Sigmoid colon (tissue), 7 donors: ENCODE measurements around the gene KRTAP5-10. TPM values are rescaled to one million over a fixed set of nuclear protein-coding genes. Genes with fewer than 3 reads are reported as not detected.
"Not testable (repeated sequence)": the region's sequence is repeated elsewhere in the genome, so short reads cannot be mapped to it uniquely, and the experiment has no call there.

Experiments used
- DNase-seq: peaks from one replicate; pipeline ENCODE4 v3.0.0-alpha.2; 2019
- H3K27ac ChIP-seq, 4 donors: fragments of 200-600 bp; sonication (generic); one replicate each; pipeline ENCODE4 v1.5.1; 2016 to 2019; ENCODE audit warnings: mild to moderate bottlenecking in 1 of 4
- H3K27me3 ChIP-seq, 3 donors: fragments of 200-600 bp; sonication (generic); one replicate each; pipeline ENCODE4 v1.5.1; 2019; ENCODE audit warnings: mild to moderate bottlenecking in 1 of 3
- H3K36me3 ChIP-seq, 4 donors: fragments of 200-600 bp; sonication (generic); one replicate each; pipeline ENCODE4 v1.5.1; 2016 to 2019
- H3K4me1 ChIP-seq, 4 donors: fragments of 200-600 bp; sonication (generic); one replicate each; pipeline ENCODE4 v1.5.1; 2017 to 2019
- H3K4me3 ChIP-seq, 4 donors: fragments of 200-600 bp; sonication (generic); one replicate each; pipeline ENCODE4 v1.5.1; 2017 to 2019; ENCODE audit warnings: mild to moderate bottlenecking in 2 of 4, moderate library complexity in 1 of 4
- H3K9me3 ChIP-seq, 4 donors: fragments of 200-600 bp in 3 of 4; sonication (generic) in 3 of 4; one replicate each; pipeline versions ENCODE4 v1.5.1 to v1.6.1; 2013 to 2019
- EP300 ChIP-seq, 4 donors: sonication (generic); formaldehyde crosslinking; IDR thresholded peaks; one replicate each; pipeline ENCODE4 v1.6.1; 2017; ENCODE audit warnings: antibody characterized with exemption in 4 of 4
- POLR2A ChIP-seq, 2 donors: fragments of 450-650 bp; IDR thresholded peaks; one replicate each; pipeline ENCODE4 v1.6.1; 2016; ENCODE audit warnings: antibody characterized with exemption in 2 of 2, mild to moderate bottlenecking in 2 of 2, moderate library complexity in 2 of 2
- POLR2AphosphoS5 ChIP-seq, 4 donors: sonication (generic); formaldehyde crosslinking; IDR thresholded peaks; one replicate each; pipeline ENCODE4 v1.6.1; 2017; ENCODE audit warnings: antibody characterized with exemption in 4 of 4
- WGBS, 2 donors: extraction: QIAGEN DNeasy Blood & Tissue Kit; methylation state at CpG; one replicate each; pipeline ENCODE4 v1.1.7; 2013; 5-methylcytosine and 5-hydroxymethylcytosine counted together
- intact Hi-C: fragments of 100-400 bp; cut with DNase I; formaldehyde crosslinking; loops from one replicate; pipeline ENCODE4 v1.15.1; 2023
- polyA plus RNA-seq, 3 donors: library from polyadenylated mRNA; stranded (reverse); fragments of 200-250 nt; gene quantifications; one replicate each; pipeline ENCODE4 v1.2.3, GENCODE V29; 2013
- total RNA-seq, 4 donors: library from RNA; depleted of rRNA; stranded (reverse); fragments of >200 nt; gene quantifications; one replicate each; pipeline ENCODE4 v1.1.0, GENCODE V29; 2016
- TF ChIP-seq, protein P1 (sequence below), 4 experiments: fragments of 450-650 bp in 3 of 4; fragments of 200-600 bp in 1 of 4; IDR thresholded peaks; one replicate each; pipeline ENCODE4 v1.5.1; 2016 to 2019; ENCODE audit warnings: antibody characterized with exemption in 4 of 4, mild to moderate bottlenecking in 3 of 4, moderate library complexity in 2 of 4
- donor health status: healthy with polysubstance abuse.
- donor health status: Bipolar disorder and iron deficiency.
- donor health status: healthy.

The KRTAP5-10 gene
- total and polyA plus RNA-seq, 7 donors = 0.17 TPM; not detected in 6

DNA sequence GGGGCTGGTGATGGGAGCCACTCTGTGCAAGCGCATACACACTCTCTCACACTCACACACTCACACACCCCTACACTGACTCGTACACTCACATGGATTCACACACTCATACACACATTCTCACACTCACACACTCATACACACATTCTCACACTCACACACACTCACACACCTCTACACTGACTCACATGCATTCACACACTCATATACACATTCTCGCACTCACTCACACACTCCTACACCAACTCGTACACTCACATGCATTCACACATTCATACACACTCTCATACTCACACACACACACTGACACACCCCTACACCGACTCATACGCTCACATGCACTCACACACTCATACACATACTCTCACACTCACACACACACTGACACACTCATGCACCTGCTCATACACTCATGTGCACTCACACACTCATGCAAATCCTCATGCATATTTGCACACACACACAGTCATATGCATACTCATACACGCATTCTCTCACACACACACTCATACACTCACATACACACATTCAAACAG lies 12.2 kb downstream of the KRTAP5-10 start:
- intact Hi-C loops = no loop called here
- Histone ChIP-seq H3K27me3 (peaks cover 0 to 6% (median 0%) of the 10 kb centered on the region in 3 donors), H3K9me3 (no peaks in the 10 kb centered on the region), H3K36me3 (no peaks in the 10 kb centered on the region), H3K27ac (no peak overlapping the region), H3K4me3 (no peak overlapping the region), H3K4me1 (peaks cover 0 to 8% (median 0%) of the 10 kb centered on the region in 4 donors)
- TF ChIP-seq POLR2AphosphoS5 (IDR thresholded peaks at IDR 0.05) = no peak
- TF ChIP-seq, protein P1, sequence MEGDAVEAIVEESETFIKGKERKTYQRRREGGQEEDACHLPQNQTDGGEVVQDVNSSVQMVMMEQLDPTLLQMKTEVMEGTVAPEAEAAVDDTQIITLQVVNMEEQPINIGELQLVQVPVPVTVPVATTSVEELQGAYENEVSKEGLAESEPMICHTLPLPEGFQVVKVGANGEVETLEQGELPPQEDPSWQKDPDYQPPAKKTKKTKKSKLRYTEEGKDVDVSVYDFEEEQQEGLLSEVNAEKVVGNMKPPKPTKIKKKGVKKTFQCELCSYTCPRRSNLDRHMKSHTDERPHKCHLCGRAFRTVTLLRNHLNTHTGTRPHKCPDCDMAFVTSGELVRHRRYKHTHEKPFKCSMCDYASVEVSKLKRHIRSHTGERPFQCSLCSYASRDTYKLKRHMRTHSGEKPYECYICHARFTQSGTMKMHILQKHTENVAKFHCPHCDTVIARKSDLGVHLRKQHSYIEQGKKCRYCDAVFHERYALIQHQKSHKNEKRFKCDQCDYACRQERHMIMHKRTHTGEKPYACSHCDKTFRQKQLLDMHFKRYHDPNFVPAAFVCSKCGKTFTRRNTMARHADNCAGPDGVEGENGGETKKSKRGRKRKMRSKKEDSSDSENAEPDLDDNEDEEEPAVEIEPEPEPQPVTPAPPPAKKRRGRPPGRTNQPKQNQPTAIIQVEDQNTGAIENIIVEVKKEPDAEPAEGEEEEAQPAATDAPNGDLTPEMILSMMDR (IDR thresholded peaks at IDR 0.05) = no peak
- no peak for TF ChIP-seq POLR2A (IDR thresholded peaks at IDR 0.05)
- TF ChIP-seq EP300 (IDR thresholded peaks at IDR 0.05) = no peak
- WGBS, 2 donors = 90 to 93% methylated on average over 7 of the region's 7 CpGs
- no peak for DNase-seq

DNA sequence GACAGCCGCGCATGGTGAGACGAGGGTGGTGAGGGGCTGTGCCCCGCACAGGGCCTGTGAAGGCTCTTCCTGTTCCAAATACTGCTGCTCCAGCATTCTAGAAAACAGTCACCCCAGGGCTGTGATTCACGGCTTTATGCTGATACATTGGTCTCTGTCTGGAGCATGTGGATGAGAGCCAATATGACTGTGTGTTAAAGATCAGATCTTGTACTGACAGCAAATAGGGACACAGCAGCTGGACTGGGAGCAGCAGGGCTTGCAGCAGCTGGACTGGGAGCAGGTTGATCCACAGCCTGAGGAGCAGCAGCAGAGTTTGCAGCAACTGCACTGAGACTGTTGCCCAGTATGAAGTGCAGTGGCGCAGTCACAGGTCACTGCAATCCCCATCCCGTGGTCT lies 14.2 kb downstream of the KRTAP5-10 start:
- H3K4me3 ChIP-seq, H3K27me3 ChIP-seq, intact Hi-C loops, H3K36me3 ChIP-seq, DNase-seq, H3K9me3 ChIP-seq, H3K27ac ChIP-seq, H3K4me1 ChIP-seq: not testable (repeated sequence)
- WGBS, 2 donors = 64 to 66% methylated on average over 7 of the region's 7 CpGs

DNA sequence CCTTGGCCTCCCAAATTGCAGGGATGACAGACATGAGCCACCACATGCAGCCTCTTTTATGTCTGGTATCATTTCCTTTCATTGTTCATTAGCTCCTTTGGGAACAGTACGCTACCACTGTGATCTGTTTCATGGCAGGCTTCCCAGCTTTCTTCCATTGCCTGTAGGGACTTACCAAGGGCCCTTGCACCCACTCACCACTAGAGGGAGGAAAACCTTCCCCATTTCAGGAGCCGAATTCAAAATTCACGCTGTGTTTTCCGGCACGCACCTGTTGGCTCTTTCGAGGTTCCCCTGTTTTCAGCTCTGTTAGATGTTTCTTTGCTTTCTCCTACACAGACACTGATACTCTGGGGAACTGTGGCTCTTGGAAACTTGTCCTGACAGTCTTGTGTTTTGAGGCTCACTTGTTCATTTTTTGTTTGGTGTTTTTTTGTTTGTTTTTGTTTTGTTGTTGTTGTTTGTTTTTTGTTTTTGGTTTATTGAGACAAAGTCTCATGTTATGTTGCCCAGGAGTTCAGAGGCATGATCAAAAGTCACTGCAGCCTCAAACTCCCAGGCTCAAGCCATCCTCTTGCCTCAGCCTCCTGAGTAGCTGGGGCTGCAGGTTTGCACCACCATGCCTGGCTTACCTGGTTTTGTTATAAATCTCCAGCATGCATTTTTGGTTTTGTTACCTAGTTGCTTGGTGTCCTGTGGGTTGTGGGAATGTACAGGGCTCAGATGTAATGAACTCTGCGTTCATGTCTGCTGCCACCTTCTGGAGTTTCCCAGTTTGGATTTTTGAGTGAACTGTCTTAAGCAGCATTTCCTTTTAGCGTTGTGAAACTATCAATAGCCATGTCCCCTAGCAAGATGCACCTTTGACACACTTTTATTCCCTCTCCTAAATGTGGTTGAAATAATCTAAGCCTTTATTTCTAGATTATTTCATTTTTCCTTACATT lies 15.0 kb downstream of the KRTAP5-10 start:
- intact Hi-C loops = no loop called here
- WGBS, 2 donors = 2 to 8% methylated on average over 8 of the region's 8 CpGs
- peak; percentile 76 for DNase-seq

DNA sequence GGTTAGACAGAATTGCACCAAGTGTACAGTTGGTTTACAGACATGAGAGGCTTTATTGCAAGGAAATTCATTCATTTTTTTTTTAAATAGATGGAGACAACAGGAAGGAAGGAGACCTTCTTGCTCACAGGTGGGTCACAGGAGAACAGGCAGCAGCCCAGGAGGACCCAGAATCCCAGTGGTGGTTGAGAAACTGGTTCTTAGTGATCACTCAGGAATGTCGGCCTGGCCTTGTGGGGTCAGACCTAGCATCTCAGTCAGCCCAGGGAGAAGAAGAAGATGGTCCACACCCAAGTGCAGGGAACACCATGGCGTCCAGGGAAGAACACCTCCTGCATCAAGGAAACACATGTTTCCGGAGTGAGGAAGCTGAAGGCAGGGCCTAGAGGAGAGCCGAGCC lies 16.5 kb downstream of the KRTAP5-10 start:
- Histone ChIP-seq H3K27ac (no peak overlapping the region), H3K4me1 (peaks cover 0 to 8% (median 0%) of the 10 kb centered on the region in 4 donors), H3K9me3 (no peaks in the 10 kb centered on the region), H3K4me3 (no peak overlapping the region), H3K36me3 (no peaks in the 10 kb centered on the region), H3K27me3 (peaks cover 0 to 10% (median 0%) of the 10 kb centered on the region in 3 donors)
- no peak for DNase-seq
- WGBS, 2 donors = 87 to 89% methylated on average over 4 of the region's 4 CpGs
- TF ChIP-seq, protein P1 (IDR thresholded peaks at IDR 0.05) = no peak
- no peak for TF ChIP-seq EP300 (IDR thresholded peaks at IDR 0.05)
- TF ChIP-seq POLR2A (IDR thresholded peaks at IDR 0.05) = no peak
- TF ChIP-seq POLR2AphosphoS5 (IDR thresholded peaks at IDR 0.05) = no peak
- intact Hi-C loops = no loop called here

More for the DNA sequence above, 15.0 kb downstream of the KRTAP5-10 start:
- TF ChIP-seq, protein P1 (IDR thresholded peaks at IDR 0.05) = peak; percentile 21 to 79 (median 70)
- no peak for TF ChIP-seq POLR2A (IDR thresholded peaks at IDR 0.05)
- no peak overlapping the region for H3K27ac ChIP-seq
- no peaks in the 10 kb centered on the region for H3K36me3 ChIP-seq
- H3K27me3 ChIP-seq = peaks cover 0 to 6% (median 0%) of the 10 kb centered on the region in 3 donors
- peaks cover 0 to 8% (median 0%) of the 10 kb centered on the region in 4 donors for H3K4me1 ChIP-seq
- no peaks in the 10 kb centered on the region for H3K9me3 ChIP-seq
- H3K4me3 ChIP-seq = no peak overlapping the region

DNA sequence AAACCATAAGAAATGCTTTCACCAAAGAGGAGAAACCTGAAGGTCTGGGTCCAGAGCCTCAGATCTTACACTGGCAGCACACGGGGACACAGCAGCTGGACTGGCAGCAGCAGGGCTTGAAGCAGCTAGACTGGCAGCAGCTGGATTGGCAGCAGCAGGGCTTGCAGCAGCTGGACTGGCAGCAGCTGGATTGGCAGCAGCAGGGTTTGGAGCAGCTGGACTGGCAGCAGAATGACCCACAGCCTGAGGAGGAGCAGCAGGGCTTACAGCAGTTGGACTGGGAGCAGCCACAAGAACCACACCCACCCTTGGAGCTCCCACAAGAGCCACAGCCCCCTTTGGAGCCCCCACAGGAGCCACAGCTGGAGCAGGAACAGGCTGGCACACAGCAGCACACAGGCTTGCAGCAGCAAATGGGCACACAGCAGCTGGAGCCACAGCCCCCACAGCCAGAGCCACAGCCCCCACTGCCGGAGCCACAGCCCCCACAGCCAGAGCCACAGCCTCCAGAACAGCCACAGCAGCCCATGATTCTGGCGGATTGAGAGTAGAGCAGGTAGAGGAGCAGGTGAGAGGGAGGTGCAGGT lies 17.0 kb downstream of the KRTAP5-10 start, which contains the start of gene KRTAP5-11:
TSS of gene KRTAP5-11 (minus strand) at position 567 of the 587 bp plus-strand sequence. CDS start at position 529, 38 bp downstream.
- no peak for TF ChIP-seq POLR2A (IDR thresholded peaks at IDR 0.05)
- intact Hi-C loops = no loop called here
- WGBS, 2 donors = 73% methylated on average over 3 of the region's 3 CpGs
- Histone ChIP-seq H3K9me3 (no peaks in the 10 kb centered on the region), H3K27me3 (peaks cover 0 to 10% (median 0%) of the 10 kb centered on the region in 3 donors), H3K27ac (no peak within 1 kb of the TSS), H3K36me3 (no peaks in the 10 kb centered on the region), H3K4me1 (peaks cover 0 to 8% (median 0%) of the 10 kb centered on the region in 4 donors), H3K4me3 (no peak within 1 kb of the TSS)
- DNase-seq = no peak

DNA sequence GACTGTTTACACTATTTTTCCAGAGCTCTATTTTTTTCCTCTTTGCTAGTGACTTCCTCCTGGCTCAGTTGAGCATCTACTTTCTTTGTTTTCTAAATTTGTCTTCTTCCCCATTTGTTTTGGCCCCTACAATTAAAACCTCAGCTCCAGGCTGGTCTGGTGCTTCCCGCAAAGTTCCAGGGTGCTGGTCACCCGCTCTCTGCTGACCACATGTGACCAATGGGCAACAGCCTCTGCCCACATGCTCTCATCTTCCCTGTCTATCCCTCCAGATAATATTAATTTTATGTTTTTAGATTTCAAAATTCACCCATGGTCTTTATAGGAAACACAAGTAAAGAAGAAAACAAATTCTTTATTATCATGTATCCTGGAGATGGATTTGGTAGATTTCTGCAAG lies 17.6 kb downstream of the KRTAP5-10 start:
- WGBS, 2 donors = 77 to 89% methylated on average over 2 of the region's 2 CpGs
- H3K4me1 ChIP-seq, H3K27ac ChIP-seq, DNase-seq, H3K27me3 ChIP-seq, H3K36me3 ChIP-seq, intact Hi-C loops, H3K4me3 ChIP-seq, H3K9me3 ChIP-seq: not testable (repeated sequence)

DNA sequence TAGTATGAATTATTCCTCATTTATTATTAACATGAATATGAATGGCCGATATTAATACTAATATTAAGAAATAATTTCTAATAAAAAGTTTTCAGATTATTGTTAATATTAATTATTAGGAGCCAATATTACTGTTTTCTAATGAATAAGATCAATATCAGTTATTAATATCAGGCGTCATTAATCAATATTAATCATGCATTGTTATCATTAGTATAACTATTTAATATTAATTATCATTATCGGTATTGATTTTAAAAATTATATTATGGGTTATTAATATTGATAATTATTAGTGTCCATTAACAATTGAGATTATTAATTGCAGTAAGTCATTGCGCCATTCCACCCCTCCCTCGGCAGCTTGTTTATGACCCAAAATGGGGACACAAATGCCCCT lies 20.3 kb downstream of the KRTAP5-10 start:
- H3K4me1 ChIP-seq, H3K9me3 ChIP-seq, H3K27ac ChIP-seq, H3K4me3 ChIP-seq, intact Hi-C loops, H3K27me3 ChIP-seq, H3K36me3 ChIP-seq, DNase-seq: not testable (repeated sequence)
- WGBS, 2 donors = 77 to 78% methylated on average over 5 of the region's 5 CpGs

DNA sequence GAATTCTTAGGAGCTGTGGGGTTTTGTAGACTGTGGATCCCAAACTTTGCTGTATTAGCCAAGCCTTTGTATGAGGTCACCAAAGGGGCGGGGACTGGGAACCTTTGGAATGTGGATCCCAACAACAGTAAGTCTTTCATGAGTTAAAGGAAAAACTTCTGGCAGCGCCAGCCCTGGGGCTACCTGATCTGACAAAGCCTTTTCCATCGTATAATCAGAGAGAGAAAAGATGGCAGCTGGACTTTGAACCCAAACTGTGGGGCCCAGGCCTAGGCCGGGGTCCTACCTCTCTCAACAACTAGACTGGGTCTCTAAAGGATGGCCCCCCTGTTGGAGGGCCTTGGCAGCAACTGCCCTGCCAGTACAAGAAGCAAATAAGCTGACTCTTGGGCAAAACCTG lies 23.0 kb downstream of the KRTAP5-10 start:
- 18 to 50% methylated on average over 4 of the region's 4 CpGs for WGBS, 2 donors
- H3K4me1 ChIP-seq, H3K27me3 ChIP-seq, H3K27ac ChIP-seq, H3K36me3 ChIP-seq, H3K9me3 ChIP-seq, DNase-seq, H3K4me3 ChIP-seq, intact Hi-C loops: not testable (repeated sequence)
